ENCODE measurements around the gene CDH5. TPM values are rescaled to one million over a fixed set of nuclear protein-coding genes. Genes with fewer than 3 reads are reported as not detected.

Gene CDH5
- polyA plus RNA-seq, 1 of the 3 experiments (the other 2 are of a cell fraction): not detected

GRCh38 chr16:66440970-66441369, 74.5 kb downstream of the CDH5 start:
- no peaks in the 10 kb centered on the region for H3F3A ChIP-seq (replicated peaks; ENCODE audit: insufficient read depth)
- H4K20me1 ChIP-seq (ENCODE audit: insufficient read depth): no peaks in the 10 kb centered on the region
- TF ChIP-seq REST (IDR thresholded peaks at IDR 0.05; ENCODE audit: low read depth, low read length) (no peak), FOXM1 (IDR thresholded peaks at IDR 0.05; ENCODE audit: low read depth) (no peak), CTCF (IDR thresholded peaks at IDR 0.05) (no peak), SMC3 (IDR thresholded peaks at IDR 0.05; ENCODE audit: low read depth, low read length) (no peak), GABPA (IDR thresholded peaks at IDR 0.05; ENCODE audit: low read depth) (no peak), TAF1 (IDR thresholded peaks at IDR 0.05; ENCODE audit: borderline replicate concordance, low read depth, low read length) (no peak), TCF12 (IDR thresholded peaks at IDR 0.05) (no peak), FOXJ3 (CRISPR knock-in tag; IDR thresholded peaks at IDR 0.05) (no peak), PBX3 (IDR thresholded peaks at IDR 0.05) (no peak), MEF2A (IDR thresholded peaks at IDR 0.05; ENCODE audit: borderline replicate concordance, low read depth) (no peak), IRF3 (IDR thresholded peaks at IDR 0.05; ENCODE audit: low read depth, low read length) (no peak), EZH2phosphoT487 (IDR thresholded peaks at IDR 0.05; ENCODE audit: borderline replicate concordance, low read depth) (no peak), NFIC (IDR thresholded peaks at IDR 0.05; ENCODE audit: borderline replicate concordance) (no peak)
- H3K4me2 ChIP-seq: no peak overlapping the region
- H3K9me3 ChIP-seq: no peaks in the 10 kb centered on the region
- H3K27me3 ChIP-seq (ENCODE audit: insufficient read depth): peaks cover 6% of the 10 kb centered on the region; the same call in 1 of the 2 replicates
- no peak overlapping the region for H3K27ac ChIP-seq (ENCODE audit: low read depth in 2 of 2, low read length in 1 of 2)
- H3K79me2 ChIP-seq (ENCODE audit: insufficient read depth): no peaks in the 10 kb centered on the region
- ChIA-PET POLR2A (no interaction called here), CTCF (interaction anchor here (1.0 kb wide), 2 partner anchors 36 to 210 kb away, joined by 3 read pairs; no protein-coding TSS in a partner anchor)
- WGBS (ENCODE audit: low lambda C conversion rate): 78% methylated on average over 11 of the region's 11 CpGs
- no peak overlapping the region for H2AFZ ChIP-seq (ENCODE audit: low read depth)
- H3K4me1 ChIP-seq (ENCODE audit: control insufficient read depth in 1 of 2, insufficient read depth in 2 of 2, low read depth in 1 of 2, low read length in 1 of 2): peaks cover 0 to 3% of the 10 kb centered on the region in 2 experiments; a peak in 1 of 4 replicates
- H3K36me3 ChIP-seq (replicated peaks in 1 of 2; ENCODE audit: control insufficient read depth in 1 of 2, insufficient read depth in 2 of 2, low read length in 1 of 2): no peaks in the 10 kb centered on the region
- H3K9ac ChIP-seq: no peak overlapping the region
- no peak for DNase-seq
- no peaks in the 10 kb centered on the region for H3K9me2 ChIP-seq
- no peak overlapping the region for H3K4me3 ChIP-seq (ENCODE audit: low read depth in 2 of 2, low read length in 1 of 2)
